Mesenchymal stem cell (in vitro differentiated cells and primary cell): ENCODE results near the gene UBASH3B.

Experiments used
- DNase-seq: peaks from one replicate; pipeline ENCODE4 v3.0.0-alpha.2; 2013
- H2AFZ ChIP-seq: one replicate; pipeline ENCODE4 v1.6.1; 2013; ENCODE audit warnings: low read depth, mild to moderate bottlenecking, control low read depth, inconsistent platforms, low read length, moderate library complexity
- H2AK5ac ChIP-seq: 2 replicates; pipeline ENCODE4 v1.6.1; 2013; ENCODE audit warnings: low read length, moderate library complexity, mild to moderate bottlenecking, inconsistent platforms; ENCODE audit not compliant: severe bottlenecking
- H2BK120ac ChIP-seq: one replicate; pipeline ENCODE4 v1.6.1; 2013; ENCODE audit warnings: low read depth, mild to moderate bottlenecking, inconsistent platforms, low read length, moderate library complexity
- H2BK12ac ChIP-seq, 2 experiments: one replicate each; pipeline ENCODE4 v1.6.1; 2013; ENCODE audit warnings: inconsistent platforms in 2 of 2, low read length in 2 of 2, mild to moderate bottlenecking in 2 of 2, moderate library complexity in 2 of 2, control low read depth in 1 of 2
- H2BK15ac ChIP-seq: one replicate; pipeline ENCODE4 v1.6.1; 2013; ENCODE audit warnings: mild to moderate bottlenecking, low read depth, inconsistent platforms; ENCODE audit not compliant: poor library complexity, severe bottlenecking
- H2BK5ac ChIP-seq: 2 replicates; pipeline ENCODE4 v1.6.1; 2013; ENCODE audit warnings: low read depth, mild to moderate bottlenecking, low read length, control low read depth, inconsistent platforms; ENCODE audit not compliant: poor library complexity, severe bottlenecking
- H3K14ac ChIP-seq, 2 experiments: one replicate each; pipeline ENCODE4 v1.6.1; 2013; ENCODE audit warnings: inconsistent platforms in 2 of 2, low read length in 2 of 2, control low read depth in 1 of 2, mild to moderate bottlenecking in 1 of 2, moderate library complexity in 1 of 2
- H3K18ac ChIP-seq, 2 experiments: one replicate each; pipeline ENCODE4 v1.6.1; 2013; ENCODE audit warnings: inconsistent platforms in 2 of 2, low read length in 2 of 2, control low read depth in 1 of 2, low read depth in 1 of 2, mild to moderate bottlenecking in 1 of 2
- H3K23ac ChIP-seq, 2 experiments: one replicate each; pipeline ENCODE4 v1.6.1; 2013; ENCODE audit warnings: inconsistent platforms in 2 of 2, low read length in 2 of 2, mild to moderate bottlenecking in 2 of 2, moderate library complexity in 2 of 2, control low read depth in 1 of 2
- H3K27ac ChIP-seq: 2 replicates; pipeline ENCODE4 v1.5.1; 2013; ENCODE audit warnings: mild to moderate bottlenecking, moderate library complexity, low read length, control low read depth, inconsistent platforms; ENCODE audit not compliant: poor library complexity, severe bottlenecking
- H3K27me3 ChIP-seq, 2 experiments: 2 replicates each; pipeline versions ENCODE4 v1.6.1 to v1.7.0; 2013; ENCODE audit warnings: low read length in 2 of 2, mild to moderate bottlenecking in 2 of 2, moderate library complexity in 2 of 2, control low read depth in 1 of 2, inconsistent platforms in 1 of 2; ENCODE audit not compliant: control insufficient read depth in 1 of 2, insufficient read depth in 1 of 2
- H3K36me3 ChIP-seq, 2 experiments: 2 replicates each; pipeline versions ENCODE4 v1.6.1 to v1.7.0; 2013; ENCODE audit warnings: low read length in 2 of 2, control low read depth in 1 of 2, inconsistent platforms in 1 of 2, low read depth in 1 of 2, mild to moderate bottlenecking in 1 of 2; ENCODE audit not compliant: insufficient read depth in 2 of 2, control insufficient read depth in 1 of 2
- H3K4ac ChIP-seq, 2 experiments: one replicate each; pipeline ENCODE4 v1.6.1; 2013; ENCODE audit warnings: inconsistent platforms in 2 of 2, low read length in 2 of 2, mild to moderate bottlenecking in 2 of 2, moderate library complexity in 2 of 2, control low read depth in 1 of 2, low read depth in 1 of 2
- H3K4me1 ChIP-seq: 2 replicates; pipeline ENCODE4 v1.6.1; 2013; ENCODE audit warnings: low read depth, low read length, control low read depth; ENCODE audit not compliant: control insufficient read depth, insufficient read depth
- H3K4me2 ChIP-seq: 2 replicates; pipeline ENCODE4 v1.6.1; 2013; ENCODE audit warnings: low read length, mild to moderate bottlenecking, inconsistent platforms; ENCODE audit not compliant: poor library complexity, severe bottlenecking
- H3K4me3 ChIP-seq, 2 experiments: 2 replicates each; pipeline versions ENCODE4 v1.5.1 to v1.7.0; 2013; ENCODE audit warnings: low read length in 2 of 2, mild to moderate bottlenecking in 2 of 2, control low read depth in 1 of 2, low read depth in 1 of 2; ENCODE audit not compliant: insufficient read depth in 1 of 2
- H3K79me1 ChIP-seq: replicated peaks from 2 replicates; pipeline ENCODE4 v1.6.1; 2013; ENCODE audit warnings: mild to moderate bottlenecking, control low read depth, low read length, inconsistent platforms; ENCODE audit not compliant: poor library complexity, severe bottlenecking
- H3K9ac ChIP-seq: 2 replicates; pipeline ENCODE4 v1.7.0; 2013; ENCODE audit warnings: mild to moderate bottlenecking, low read length, moderate library complexity
- H3K9me3 ChIP-seq: 2 replicates; pipeline ENCODE4 v1.7.0; 2013; ENCODE audit warnings: mild to moderate bottlenecking, low read length; ENCODE audit not compliant: control insufficient read depth
- H4K8ac ChIP-seq: one replicate; pipeline ENCODE4 v1.6.1; 2013; ENCODE audit warnings: inconsistent platforms, mild to moderate bottlenecking, low read length, moderate library complexity
- H4K91ac ChIP-seq: one replicate; pipeline ENCODE4 v1.6.1; 2013; ENCODE audit warnings: mild to moderate bottlenecking, low read length, inconsistent platforms
- WGBS: methylation state at CpG from one replicate; pipeline ENCODE4 v1.1.7; 2013; ENCODE audit warnings: mixed read lengths; 5-methylcytosine and 5-hydroxymethylcytosine counted together

Gene UBASH3B

DNA sequence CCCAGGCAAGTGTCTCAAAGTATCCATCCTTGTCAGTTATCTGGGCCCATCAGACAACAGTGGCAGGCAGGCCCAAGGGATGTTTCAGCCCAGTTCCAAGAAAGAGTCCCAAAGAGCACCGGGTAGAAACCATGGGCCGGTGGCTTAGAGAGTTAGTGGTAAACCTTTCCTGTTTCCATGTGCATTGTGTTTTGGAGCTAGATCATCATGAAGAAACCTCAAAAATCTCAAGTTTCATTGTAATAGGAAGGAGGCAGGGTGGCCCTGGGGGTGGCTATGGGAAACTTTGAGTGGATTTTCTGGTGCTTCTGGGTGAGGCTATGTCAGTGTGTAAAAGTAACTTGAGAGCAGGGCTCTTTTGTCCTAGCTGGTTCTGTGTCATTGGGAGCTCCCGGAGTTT, 68.1 kb downstream of the UBASH3B start:
- no peak for DNase-seq
- no peak overlapping the region for H2BK15ac ChIP-seq
- H2BK120ac ChIP-seq: peak overlapping the region; percentile 27
- H3K18ac ChIP-seq: peak overlapping the region; percentile 64 to 75
- H3K4me1 ChIP-seq: peaks cover 19% of the 10 kb centered on the region
- no peak overlapping the region for H4K8ac ChIP-seq
- H3K9ac ChIP-seq: no peak overlapping the region
- no peaks in the 10 kb centered on the region for H3K27me3 ChIP-seq
- no peak overlapping the region for H3K14ac ChIP-seq
- no peaks in the 10 kb centered on the region for H3K9me3 ChIP-seq
- H3K4me3 ChIP-seq: no peak overlapping the region
- H3K27ac ChIP-seq: peak overlapping the region; percentile 43
- H3K36me3 ChIP-seq: no peaks in the 10 kb centered on the region
- H3K79me1 ChIP-seq: peaks cover 7% of the 10 kb centered on the region
- peak overlapping the region; percentile 37 to 59 for H2BK12ac ChIP-seq
- H3K4ac ChIP-seq: peak overlapping the region in 1 of 2 experiments; percentile 64
- no peak overlapping the region for H2AFZ ChIP-seq
- peak overlapping the region; percentile 57 for H2AK5ac ChIP-seq
- peak overlapping the region in 1 of 2 experiments; percentile 57 for H3K23ac ChIP-seq
- no peak overlapping the region for H3K4me2 ChIP-seq
- H4K91ac ChIP-seq: peak overlapping the region; percentile 34
- WGBS: 92% methylated on average over 3 of the region's 3 CpGs
- no peak overlapping the region for H2BK5ac ChIP-seq

DNA sequence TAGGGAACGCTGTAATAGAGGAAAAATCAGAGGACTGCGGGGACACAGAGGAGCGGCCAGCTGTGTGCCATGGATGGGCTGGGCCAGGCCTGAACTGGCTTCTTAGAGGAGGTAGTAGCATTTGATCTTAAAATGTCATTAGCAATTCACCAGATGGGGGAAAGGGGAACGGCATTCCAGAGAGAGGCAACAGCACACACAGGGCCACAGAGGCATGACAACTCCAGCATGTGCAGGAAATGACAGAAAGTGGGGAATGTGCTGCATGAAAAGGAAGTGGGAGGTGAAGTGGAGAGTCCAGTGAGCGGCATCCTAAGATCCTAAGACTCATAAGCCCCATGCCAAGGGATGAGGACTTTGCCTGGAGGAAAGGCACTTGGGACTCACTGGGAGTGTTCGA, 69.0 kb downstream of the UBASH3B start:
- Histone ChIP-seq H3K27ac (peak overlapping the region; percentile 24), H4K91ac (peak overlapping the region; percentile 55), H2AK5ac (peak overlapping the region; percentile 80), H3K4me3 (no peak overlapping the region), H3K36me3 (no peaks in the 10 kb centered on the region), H3K4ac (peak overlapping the region in 1 of 2 experiments; percentile 81), H3K9ac (no peak overlapping the region), H3K9me3 (no peaks in the 10 kb centered on the region), H3K4me2 (no peak overlapping the region), H3K18ac (peak overlapping the region; percentile 2 to 12), H3K79me1 (peaks cover 7% of the 10 kb centered on the region), H2BK15ac (peak overlapping the region; percentile 45), H3K4me1 (peaks cover 19% of the 10 kb centered on the region), H2AFZ (no peak overlapping the region), H4K8ac (peak overlapping the region; percentile 10), H3K23ac (peak overlapping the region in 1 of 2 experiments; percentile 1), H2BK5ac (no peak overlapping the region), H3K27me3 (no peaks in the 10 kb centered on the region), H2BK12ac (peak overlapping the region; percentile 6 to 89), H2BK120ac (peak overlapping the region; percentile 67), H3K14ac (peak overlapping the region in 1 of 2 experiments; percentile 82)
- WGBS: 31% methylated on average over 5 of the region's 6 CpGs
- DNase-seq: peak; percentile 61

DNA sequence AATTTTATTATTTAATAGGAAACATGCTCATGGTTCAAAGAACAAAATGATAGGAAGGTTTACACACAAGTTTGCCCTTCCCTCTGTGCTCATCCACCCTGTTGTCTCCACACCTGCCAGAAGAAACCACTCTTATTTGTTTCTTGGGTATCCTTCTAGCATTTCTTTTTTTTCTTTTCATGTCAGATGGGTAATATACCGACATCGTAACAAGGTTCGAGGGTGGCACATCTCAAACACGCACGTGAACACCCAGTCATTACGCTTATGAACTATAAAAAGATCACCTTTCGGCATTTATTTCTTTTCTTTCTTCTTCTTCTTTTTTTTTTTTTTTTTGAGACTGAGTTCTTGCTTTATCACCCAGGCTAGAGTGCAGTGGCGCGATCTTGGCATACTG, 70.5 kb downstream of the UBASH3B start:
- Histone ChIP-seq H3K27ac (no peak overlapping the region), H3K18ac (no peak overlapping the region), H2BK12ac (no peak overlapping the region), H3K4me3 (no peak overlapping the region), H2BK120ac (no peak overlapping the region), H3K14ac (no peak overlapping the region), H3K23ac (no peak overlapping the region), H3K9ac (no peak overlapping the region), H4K8ac (no peak overlapping the region), H3K36me3 (no peaks in the 10 kb centered on the region), H2BK15ac (no peak overlapping the region), H3K9me3 (no peaks in the 10 kb centered on the region), H3K79me1 (peaks cover 7% of the 10 kb centered on the region), H3K4ac (no peak overlapping the region), H3K27me3 (no peaks in the 10 kb centered on the region), H2AFZ (no peak overlapping the region), H3K4me1 (peaks cover 19% of the 10 kb centered on the region), H3K4me2 (no peak overlapping the region), H4K91ac (no peak overlapping the region), H2AK5ac (no peak overlapping the region), H2BK5ac (no peak overlapping the region)
- DNase-seq: no peak
- WGBS: 97% methylated on average over 9 of the region's 9 CpGs

DNA sequence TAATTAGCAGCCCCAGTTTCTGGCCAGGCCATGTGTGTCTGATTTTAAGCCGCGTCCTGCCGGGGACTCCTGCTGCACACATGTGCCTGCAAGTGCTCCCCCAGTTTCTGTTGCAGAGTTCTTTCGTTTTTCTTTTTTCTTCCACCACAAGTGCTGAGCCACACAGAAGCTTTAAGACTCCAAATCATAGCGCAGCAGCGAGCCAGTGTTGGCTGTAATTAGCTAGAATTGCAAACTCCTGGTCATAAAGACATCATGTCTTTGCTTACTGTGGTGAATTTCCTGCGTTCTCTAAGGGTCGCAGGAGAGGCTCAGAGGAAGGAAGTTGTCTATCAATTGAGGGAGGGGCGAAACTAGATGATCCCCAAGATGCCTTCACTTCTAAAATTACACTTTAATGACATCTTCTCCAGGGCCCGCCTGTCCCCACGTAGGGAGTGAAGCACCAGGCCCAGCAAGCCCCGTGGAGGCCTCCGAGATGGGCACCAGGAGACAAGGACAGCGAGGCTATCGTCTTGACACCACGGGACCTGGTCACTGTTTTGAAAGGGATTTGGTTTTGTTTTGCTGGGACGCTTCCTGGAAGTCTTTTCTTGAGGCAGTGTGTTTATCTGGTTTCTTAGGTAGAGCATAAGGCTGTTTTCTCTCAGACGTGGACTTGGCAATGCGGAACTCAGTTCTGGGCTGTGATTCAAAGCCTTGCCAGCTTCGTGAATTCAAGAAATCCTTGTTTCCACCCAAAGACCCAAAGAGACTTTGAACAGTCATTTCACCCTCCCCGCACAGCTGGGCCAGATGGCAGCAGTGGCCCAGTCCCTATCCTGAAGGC, 71.8 kb downstream of the UBASH3B start:
- Histone ChIP-seq H2BK15ac (no peak overlapping the region), H2AK5ac (peak overlapping the region; percentile 4), H3K27me3 (no peaks in the 10 kb centered on the region), H3K4me1 (peaks cover 20% of the 10 kb centered on the region), H3K18ac (peak overlapping the region; percentile 68 to 92), H3K23ac (no peak overlapping the region), H3K9ac (peak overlapping the region; percentile 47), H3K27ac (peak overlapping the region; percentile 13), H3K14ac (no peak overlapping the region), H2AFZ (no peak overlapping the region), H4K91ac (peak overlapping the region; percentile 67), H3K4me3 (peak overlapping the region in 1 of 2 experiments; percentile 61), H4K8ac (peak overlapping the region; percentile 86), H2BK12ac (peak overlapping the region; percentile 64 to 70), H3K4me2 (no peak overlapping the region), H3K79me1 (peaks cover 11% of the 10 kb centered on the region), H3K9me3 (no peaks in the 10 kb centered on the region), H3K4ac (peak overlapping the region; percentile 41 to 55), H2BK120ac (no peak overlapping the region), H2BK5ac (no peak overlapping the region), H3K36me3 (no peaks in the 10 kb centered on the region)
- DNase-seq: peak; percentile 64
- WGBS: 28% methylated on average over 20 of the region's 21 CpGs
